HepG2 (cell line): ENCODE results near the gene EPC1. TPM values are rescaled to one million over a fixed set of nuclear protein-coding genes. Genes with fewer than 3 reads are reported as not detected.
A peak's percentile ranks its signal among the peaks of the same experiment; 100 is the strongest.

ENCODE experiments used
- ASH2L ChIP-seq: fragments of 300-600, 200-600 bp; sonication (generic); IDR thresholded peaks from 2 replicates; pipeline ENCODE4 v1.7.0; 2017; ENCODE audit warnings: low read depth, mild to moderate bottlenecking, moderate library complexity, mixed read lengths, low read length; ENCODE audit not compliant: insufficient read length
- HCFC1 ChIP-seq: fragments of 150-350 bp; IDR thresholded peaks from 2 replicates; pipeline ENCODE4 v1.6.1; 2014; ENCODE audit warnings: low read depth, low read length
- HMG20B ChIP-seq: conservative IDR thresholded peaks from 2 replicates; pipeline ENCODE4 v1.6.1; 2016; ENCODE audit warnings: missing genetic modification reagents, missing compliant biosample characterization
- JDP2 ChIP-seq: sonication (generic); formaldehyde crosslinking; IDR thresholded peaks from 2 replicates; pipeline ENCODE4 v1.8.1; 2022; ENCODE audit warnings: missing genetic modification reagents, borderline replicate concordance
- KLF16 ChIP-seq, 2 experiments: sonication (generic) in 1 of 2; formaldehyde crosslinking in 1 of 2; IDR thresholded peaks; 2 replicates each; pipeline versions ENCODE4 v1.6.1 to v1.8.0; 2016 to 2023; ENCODE audit warnings: missing genetic modification reagents in 2 of 2, missing compliant biosample characterization in 1 of 2
- KLF6 ChIP-seq: IDR thresholded peaks from 2 replicates; pipeline ENCODE4 v1.8.0; 2016; ENCODE audit warnings: missing biosample characterization, missing genetic modification reagents
- ONECUT2 ChIP-seq: sonication (generic); formaldehyde crosslinking; IDR thresholded peaks from 2 replicates; pipeline ENCODE4 v1.4.0; 2020; ENCODE audit warnings: missing genetic modification reagents
- PHF20 ChIP-seq: sonication (generic); formaldehyde crosslinking; IDR thresholded peaks from 2 replicates; pipeline ENCODE4 v1.5.0; 2020; ENCODE audit warnings: mild to moderate bottlenecking, missing genetic modification reagents
- REPIN1 ChIP-seq: sonication (generic); formaldehyde crosslinking; IDR thresholded peaks from 2 replicates; pipeline ENCODE4 v1.8.0; 2022; ENCODE audit warnings: missing genetic modification reagents, low read depth, mild to moderate bottlenecking, borderline replicate concordance
- RFXAP ChIP-seq: sonication (generic); formaldehyde crosslinking; IDR thresholded peaks from 2 replicates; pipeline ENCODE4 v1.4.0; 2020; ENCODE audit warnings: missing genetic modification reagents, borderline replicate concordance
- SP2 ChIP-seq: sonication (generic); formaldehyde crosslinking; IDR thresholded peaks from 2 replicates; pipeline ENCODE4 v1.5.1; 2020; ENCODE audit warnings: mild to moderate bottlenecking, missing genetic modification reagents
- SUZ12 ChIP-seq: fragments of 150-350 bp; IDR thresholded peaks from 2 replicates; pipeline ENCODE4 v1.6.1; 2014; ENCODE audit warnings: low read depth, low read length
- THAP11 ChIP-seq: IDR thresholded peaks from 2 replicates; pipeline ENCODE4 v1.6.1; 2016; ENCODE audit warnings: missing biosample characterization, missing genetic modification reagents
- THAP9 ChIP-seq: sonication (generic); formaldehyde crosslinking; IDR thresholded peaks from 2 replicates; pipeline ENCODE4; 2020; ENCODE audit warnings: missing genetic modification reagents, mild to moderate bottlenecking, borderline replicate concordance
- TIGD3 ChIP-seq: sonication (generic); formaldehyde crosslinking; IDR thresholded peaks from 2 replicates; pipeline ENCODE4 v1.5.1; 2020; ENCODE audit warnings: mild to moderate bottlenecking, missing genetic modification reagents, borderline replicate concordance
- TSC22D2 ChIP-seq: sonication (generic); formaldehyde crosslinking; IDR thresholded peaks from 2 replicates; pipeline ENCODE4 v1.5.1; 2020; ENCODE audit warnings: missing genetic modification reagents, mild to moderate bottlenecking, borderline replicate concordance
- ZFP1 ChIP-seq: IDR thresholded peaks from 2 replicates; pipeline ENCODE4 v1.6.1; 2016
- ZNF160 ChIP-seq: sonication (generic); formaldehyde crosslinking; IDR thresholded peaks from 2 replicates; pipeline ENCODE4 v1.8.0; 2022; ENCODE audit warnings: mild to moderate bottlenecking, inconsistent platforms, missing genetic modification reagents
- ZNF30 ChIP-seq: sonication (generic); formaldehyde crosslinking; IDR thresholded peaks from 2 replicates; pipeline ENCODE4 v1.5.0; 2020; ENCODE audit warnings: mild to moderate bottlenecking, missing genetic modification reagents
- ZNF383 ChIP-seq: sonication (generic); formaldehyde crosslinking; IDR thresholded peaks from 2 replicates; pipeline ENCODE4 v1.4.0; 2020; ENCODE audit warnings: missing genetic modification reagents, mild to moderate bottlenecking, borderline replicate concordance
- ZNF414 ChIP-seq: sonication (generic); formaldehyde crosslinking; IDR thresholded peaks from 2 replicates; pipeline ENCODE4 v1.5.0; 2020; ENCODE audit warnings: missing genetic modification reagents
- ZNF44 ChIP-seq: sonication (generic); formaldehyde crosslinking; IDR thresholded peaks from 2 replicates; pipeline ENCODE4 v1.5.1; 2020; ENCODE audit warnings: mild to moderate bottlenecking, missing genetic modification reagents
- ZNF749 ChIP-seq: sonication (generic); formaldehyde crosslinking; IDR thresholded peaks from 2 replicates; pipeline ENCODE4 v1.8.0; 2022; ENCODE audit warnings: mild to moderate bottlenecking, missing genetic modification reagents, moderate library complexity, borderline replicate concordance
- ZNF782 ChIP-seq: sonication (generic); formaldehyde crosslinking; IDR thresholded peaks from 2 replicates; pipeline ENCODE4 v1.4.0; 2020; ENCODE audit warnings: missing genetic modification reagents, mild to moderate bottlenecking, borderline replicate concordance
- ZSCAN30 ChIP-seq: sonication (generic); formaldehyde crosslinking; IDR thresholded peaks from 2 replicates; pipeline ENCODE4 v1.5.0; 2020; ENCODE audit warnings: mild to moderate bottlenecking, missing genetic modification reagents
- polyA plus RNA-seq, 8 experiments: library from polyadenylated mRNA; depleted of rRNA in 3 of 8; stranded (reverse) in 7 of 8; unstranded in 1 of 8; fragments of >200 nt; fragmentation: Illumina TruSeq in 4 of 8; extraction: Trizol in 4 of 8; gene quantifications; 2 replicates each; pipeline versions ENCODE4 v1.2.1 to v1.2.3, GENCODE V29; 2011 to 2016; ENCODE audit warnings: low read depth in 4 of 8, missing spikeins in 1 of 8, mixed read lengths in 1 of 8; ENCODE audit not compliant: insufficient read depth in 1 of 8
- total RNA-seq, 5 experiments: library from RNA; depleted of rRNA; stranded (reverse); fragments of >200 nt; fragmentation: Illumina TruSeq; extraction: Trizol; gene quantifications; 2 replicates each; pipeline ENCODE4 v1.2.3, GENCODE V29; 2016; ENCODE audit warnings: low read depth in 1 of 5

Gene EPC1
- total and polyA plus RNA-seq, 2 of the 13 experiments (the other 11 are each of a cell fraction or from before 2014, with no cell fraction given), result 28.7 to 44.2 TPM

GRCh38 chr10:32346134-32346550, 816 bp downstream of the EPC1 start (continued):
- TF ChIP-seq ZSCAN30 (CRISPR knock-in tag), result no peak
- 0 out of 2 replicates have a peak, but pooled peaks have one; percentile 18 for TF ChIP-seq ZNF44 (CRISPR knock-in tag)
- TF ChIP-seq ASH2L, result peak; percentile 30
- peak; percentile 58; the same call in 1 of the 2 replicates for TF ChIP-seq ZNF160
- TF ChIP-seq RFXAP (CRISPR knock-in tag), result no peak
- TF ChIP-seq TIGD3 (CRISPR knock-in tag), result no peak
- TF ChIP-seq THAP11, result peak; percentile 81
- no peak for TF ChIP-seq SP2 (CRISPR knock-in tag)
- TF ChIP-seq ZNF749 (CRISPR knock-in tag), result no peak
- TF ChIP-seq KLF6 (CRISPR knock-in tag), result no peak; the same call in 1 of the 2 replicates
- no peak; the same call in 1 of the 2 replicates for TF ChIP-seq THAP9 (CRISPR knock-in tag)
- TF ChIP-seq HCFC1, result no peak
- peak in 1 of 2 experiments; percentile 52; a peak in 2 of 4 replicates for TF ChIP-seq KLF16 (CRISPR knock-in tag; IDR thresholded peaks at IDR 0.05)
- TF ChIP-seq PHF20 (CRISPR knock-in tag), result peak; percentile 68
- no peak for TF ChIP-seq ZNF30 (CRISPR knock-in tag)
- no peak for TF ChIP-seq SUZ12
- no peak for TF ChIP-seq HMG20B (CRISPR knock-in tag)
- no peak for TF ChIP-seq JDP2 (CRISPR knock-in tag)
- no peak; the same call in 1 of the 2 replicates for TF ChIP-seq REPIN1
- no peak; the same call in 1 of the 2 replicates for TF ChIP-seq ZNF383 (CRISPR knock-in tag)
- TF ChIP-seq ZFP1 (CRISPR knock-in tag), result no peak
- TF ChIP-seq ONECUT2, result no peak
- no peak for TF ChIP-seq ZNF414 (CRISPR knock-in tag)
- TF ChIP-seq TSC22D2 (CRISPR knock-in tag), result no peak
- TF ChIP-seq ZNF782 (CRISPR knock-in tag), result no peak
